GM12874 (cell line): ENCODE measurements around the gene TFCP2L1.

ENCODE experiments used
- TF ChIP-seq, protein P1 (sequence below): IDR thresholded peaks from 2 replicates; pipeline ENCODE4 v1.5.1; 2011; ENCODE audit warnings: low read depth, mild to moderate bottlenecking, control low read depth, low read length, moderate library complexity; ENCODE audit not compliant: insufficient read depth

TFCP2L1 gene

GRCh38 chr2:121272596-121272995, 12.4 kb downstream of the TFCP2L1 start:
- TF ChIP-seq, protein P1, sequence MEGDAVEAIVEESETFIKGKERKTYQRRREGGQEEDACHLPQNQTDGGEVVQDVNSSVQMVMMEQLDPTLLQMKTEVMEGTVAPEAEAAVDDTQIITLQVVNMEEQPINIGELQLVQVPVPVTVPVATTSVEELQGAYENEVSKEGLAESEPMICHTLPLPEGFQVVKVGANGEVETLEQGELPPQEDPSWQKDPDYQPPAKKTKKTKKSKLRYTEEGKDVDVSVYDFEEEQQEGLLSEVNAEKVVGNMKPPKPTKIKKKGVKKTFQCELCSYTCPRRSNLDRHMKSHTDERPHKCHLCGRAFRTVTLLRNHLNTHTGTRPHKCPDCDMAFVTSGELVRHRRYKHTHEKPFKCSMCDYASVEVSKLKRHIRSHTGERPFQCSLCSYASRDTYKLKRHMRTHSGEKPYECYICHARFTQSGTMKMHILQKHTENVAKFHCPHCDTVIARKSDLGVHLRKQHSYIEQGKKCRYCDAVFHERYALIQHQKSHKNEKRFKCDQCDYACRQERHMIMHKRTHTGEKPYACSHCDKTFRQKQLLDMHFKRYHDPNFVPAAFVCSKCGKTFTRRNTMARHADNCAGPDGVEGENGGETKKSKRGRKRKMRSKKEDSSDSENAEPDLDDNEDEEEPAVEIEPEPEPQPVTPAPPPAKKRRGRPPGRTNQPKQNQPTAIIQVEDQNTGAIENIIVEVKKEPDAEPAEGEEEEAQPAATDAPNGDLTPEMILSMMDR, result no peak

- TF ChIP-seq, protein P1, result no peak
Observed at GRCh38 chr2:121266543-121267106, 18.4 kb downstream of the TFCP2L1 start.

GRCh38 chr2:121263996-121264715, 20.8 kb downstream of the TFCP2L1 start:
- TF ChIP-seq, protein P1, result no peak

- TF ChIP-seq, protein P1, result no peak
Observed at GRCh38 chr2:121260370-121261154, 24.4 kb downstream of the TFCP2L1 start.

DNA sequence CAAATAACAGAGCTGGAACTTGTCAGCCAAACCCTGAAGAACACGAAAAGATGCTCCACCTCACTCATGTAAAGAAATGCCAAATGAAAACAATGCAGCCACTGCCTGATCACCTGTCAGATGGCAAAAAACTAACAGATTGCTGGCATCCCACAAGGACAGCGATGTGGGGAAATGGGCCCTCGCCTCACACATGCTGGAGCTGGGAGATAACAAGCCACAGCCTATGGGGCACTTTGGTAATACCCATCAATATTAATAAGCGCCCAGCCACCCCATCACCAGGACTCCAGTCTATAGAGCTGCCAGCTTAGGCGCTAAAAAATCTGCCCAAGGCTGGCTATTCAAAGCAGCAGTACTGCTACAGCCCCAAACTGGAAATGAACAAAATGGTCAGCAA, 27.0 kb downstream of the TFCP2L1 start:
- TF ChIP-seq, protein P1, result no peak

DNA sequence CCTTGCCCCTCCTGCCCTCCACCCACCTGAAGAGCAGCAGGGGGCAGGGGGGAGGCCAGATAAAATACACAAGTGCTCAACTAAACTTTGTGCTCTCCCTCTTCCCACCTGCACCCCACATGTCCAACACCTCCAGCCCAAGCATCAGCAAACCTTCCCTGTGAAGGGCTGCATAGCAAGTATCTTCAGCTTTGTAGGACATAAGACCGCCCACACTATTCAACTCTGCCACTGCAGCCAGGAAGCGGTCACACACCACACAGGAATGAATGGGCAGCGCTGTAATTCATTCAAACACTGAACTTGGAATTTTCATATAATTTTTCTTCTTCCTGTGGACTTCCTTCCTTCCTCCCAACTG, 27.5 kb downstream of the TFCP2L1 start:
- TF ChIP-seq, protein P1, result no peak

GRCh38 chr2:121256720-121257479, 28.1 kb downstream of the TFCP2L1 start:
- TF ChIP-seq, protein P1, result no peak
